H9 (cell line): Measurements from ENCODE around the gene KLHL15. TPM values are rescaled to one million over a fixed set of nuclear protein-coding genes. Genes with fewer than 3 reads are reported as not detected.
A peak's percentile ranks its signal among the peaks of the same experiment; 100 is the strongest.

Experiments
- DNase-seq: peaks from one replicate; pipeline ENCODE4 v3.0.0-alpha.2; 2017
- H2AFZ ChIP-seq: one replicate; pipeline ENCODE4 v1.6.1; 2013; ENCODE audit warnings: mild to moderate bottlenecking, low read length, control low read depth, moderate library complexity
- H2AK5ac ChIP-seq: 2 replicates; pipeline ENCODE4 v1.6.1; 2013; ENCODE audit warnings: low read length, control low read depth, mixed read lengths; ENCODE audit not compliant: insufficient read length
- H2BK120ac ChIP-seq: one replicate; pipeline ENCODE4 v1.6.1; 2013; ENCODE audit warnings: low read depth, mild to moderate bottlenecking, low read length, control low read depth, inconsistent platforms; ENCODE audit not compliant: poor library complexity, severe bottlenecking
- H2BK12ac ChIP-seq: 2 replicates; pipeline ENCODE4 v1.6.1; 2013; ENCODE audit warnings: low read length, control low read depth, mixed read lengths, low read depth; ENCODE audit not compliant: insufficient read length
- H2BK15ac ChIP-seq: 2 replicates; pipeline ENCODE4 v1.6.1; 2013; ENCODE audit warnings: low read depth, low read length, control low read depth
- H2BK20ac ChIP-seq: one replicate; pipeline ENCODE4 v1.6.1; 2013; ENCODE audit warnings: low read depth, mild to moderate bottlenecking, low read length, control low read depth, inconsistent platforms; ENCODE audit not compliant: poor library complexity, severe bottlenecking
- H2BK5ac ChIP-seq: 2 replicates; pipeline ENCODE4 v1.6.1; 2013; ENCODE audit warnings: low read length, control low read depth, mixed read lengths; ENCODE audit not compliant: insufficient read length
- H3K14ac ChIP-seq: 2 replicates; pipeline ENCODE4 v1.6.1; 2013; ENCODE audit warnings: low read length, control low read depth; ENCODE audit not compliant: insufficient read depth
- H3K18ac ChIP-seq: 2 replicates; pipeline ENCODE4 v1.6.1; 2013; ENCODE audit warnings: low read depth, mild to moderate bottlenecking, mixed read lengths, low read length, control low read depth; ENCODE audit not compliant: insufficient read length
- H3K23ac ChIP-seq: 2 replicates; pipeline ENCODE4 v1.6.1; 2013; ENCODE audit warnings: low read length, control low read depth, mixed read lengths, low read depth; ENCODE audit not compliant: insufficient read length
- H3K23me2 ChIP-seq: 2 replicates; pipeline ENCODE4 v1.6.1; 2013; ENCODE audit warnings: low read depth, mild to moderate bottlenecking, mixed read lengths, low read length, control low read depth; ENCODE audit not compliant: insufficient read length, poor library complexity, severe bottlenecking
- H3K27ac ChIP-seq: 2 replicates; pipeline ENCODE4 v1.5.1; 2013; ENCODE audit warnings: low read length, control low read depth, mixed read lengths, low read depth; ENCODE audit not compliant: insufficient read length
- H3K27me3 ChIP-seq: 2 replicates; pipeline ENCODE4 v1.6.1; 2013; ENCODE audit warnings: low read length, control low read depth, inconsistent platforms; ENCODE audit not compliant: insufficient read depth
- H3K4ac ChIP-seq: 2 replicates; pipeline ENCODE4 v1.6.1; 2013; ENCODE audit warnings: low read depth, mild to moderate bottlenecking, control low read depth, inconsistent platforms, low read length, moderate library complexity
- H3K4me1 ChIP-seq: 2 replicates; pipeline ENCODE4 v1.6.1; 2013; ENCODE audit warnings: low read length, control low read depth, inconsistent platforms; ENCODE audit not compliant: insufficient read depth
- H3K4me2 ChIP-seq: 2 replicates; pipeline ENCODE4 v1.6.1; 2013; ENCODE audit warnings: low read length, control low read depth, mixed read lengths; ENCODE audit not compliant: insufficient read length, insufficient read depth
- H3K56ac ChIP-seq: 2 replicates; pipeline ENCODE4 v1.6.1; 2013; ENCODE audit warnings: low read depth, mild to moderate bottlenecking, mixed read lengths, low read length, control low read depth; ENCODE audit not compliant: insufficient read length
- H3K79me1 ChIP-seq: 2 replicates; pipeline ENCODE4 v1.6.1; 2013; ENCODE audit warnings: low read depth, mild to moderate bottlenecking, moderate library complexity, low read length, control low read depth, inconsistent platforms; ENCODE audit not compliant: insufficient read depth, poor library complexity, severe bottlenecking
- H3K79me2 ChIP-seq: 2 replicates; pipeline ENCODE4 v1.6.1; 2013; ENCODE audit warnings: low read length, control low read depth, inconsistent platforms; ENCODE audit not compliant: insufficient read depth
- H3K9ac ChIP-seq: 2 replicates; pipeline ENCODE4 v1.6.1; 2013; ENCODE audit warnings: low read length, control low read depth, mixed read lengths; ENCODE audit not compliant: insufficient read length; ENCODE audit errors: extremely low read depth
- H3K9me3 ChIP-seq: one replicate; pipeline ENCODE4 v1.6.1; 2013; ENCODE audit warnings: low read depth, low read length, inconsistent platforms; ENCODE audit not compliant: control insufficient read depth
- H3T11ph ChIP-seq: one replicate; pipeline ENCODE4 v1.6.1; 2013; ENCODE audit warnings: mild to moderate bottlenecking, low read length, control low read depth, inconsistent platforms
- H4K20me1 ChIP-seq: one replicate; pipeline ENCODE4 v1.6.1; 2013; ENCODE audit not compliant: control insufficient read depth, insufficient read length, insufficient read depth
- H4K5ac ChIP-seq: 2 replicates; pipeline ENCODE4 v1.6.1; 2013; ENCODE audit warnings: low read depth, mild to moderate bottlenecking, mixed read lengths, low read length, control low read depth; ENCODE audit not compliant: insufficient read length
- H4K8ac ChIP-seq: replicated peaks from 2 replicates; pipeline ENCODE4 v1.6.1; 2013; ENCODE audit warnings: low read length, control low read depth, mixed read lengths, low read depth; ENCODE audit not compliant: insufficient read length
- H4K91ac ChIP-seq: 2 replicates; pipeline ENCODE4 v1.6.1; 2013; ENCODE audit warnings: low read depth, mild to moderate bottlenecking, moderate library complexity, mixed read lengths, low read length, control low read depth; ENCODE audit not compliant: insufficient read length
- H3K27ac Mint-ChIP-seq, 3 experiments: 2 replicates in 2 of 3; 3 replicates in 1 of 3; pipeline ENCODE4 v1.8.0; 2020 to 2021; ENCODE audit warnings: mixed read lengths in 3 of 3, mild to moderate bottlenecking in 1 of 3, moderate library complexity in 1 of 3
- H3K27me3 Mint-ChIP-seq: 2 replicates; pipeline ENCODE4 v1.8.0; 2021; ENCODE audit warnings: low read depth, mild to moderate bottlenecking, moderate library complexity, mixed read lengths
- H3K36me3 Mint-ChIP-seq, 3 experiments: 2 replicates in 2 of 3; 3 replicates in 1 of 3; pipeline ENCODE4 v1.8.0; 2020 to 2021; ENCODE audit warnings: low read depth in 3 of 3, mixed read lengths in 3 of 3; ENCODE audit not compliant: insufficient read depth in 1 of 3
- H3K4me1 Mint-ChIP-seq, 2 experiments: 2 replicates each; pipeline ENCODE4 v1.8.0; 2020; ENCODE audit warnings: mixed read lengths in 2 of 2
- H3K4me3 Mint-ChIP-seq, 2 experiments: 2 replicates in 1 of 2; 3 replicates in 1 of 2; pipeline ENCODE4 v1.8.0; 2020 to 2021; ENCODE audit warnings: mild to moderate bottlenecking in 2 of 2, mixed read lengths in 2 of 2, moderate library complexity in 1 of 2
- H3K9me3 Mint-ChIP-seq, 2 experiments: 2 replicates in 1 of 2; 3 replicates in 1 of 2; pipeline ENCODE4 v1.8.0; 2020; ENCODE audit warnings: mild to moderate bottlenecking in 2 of 2, mixed read lengths in 2 of 2, moderate library complexity in 1 of 2
- CTCF ChIP-seq: fragments of 200-600 bp; sonication (generic); conservative IDR thresholded peaks from 3 replicates; pipeline ENCODE4 v1.8.0; 2021; ENCODE audit warnings: antibody characterized with exemption, mild to moderate bottlenecking
- WGBS: extraction: QIAGEN DNeasy Blood & Tissue Kit; methylation state at CpG from one replicate; pipeline ENCODE4 v1.1.7; 2013; ENCODE audit warnings: missing lambda C conversion rate, low lambda C conversion rate, mixed read lengths; ENCODE audit not compliant: insufficient read length; ENCODE audit errors: extremely low coverage; 5-methylcytosine and 5-hydroxymethylcytosine counted together
- total RNA-seq: library from RNA; stranded (reverse); gene quantifications from 2 replicates; pipeline ENCODE4 v1.2.1, GENCODE V29; 2021

Gene KLHL15
- total RNA-seq, 1 experiment from 2014 or later = 19.0 TPM

GRCh38 chrX:23999671-24000070 is 27.3 kb downstream of the KLHL15 start:
- Histone ChIP-seq H2BK12ac (no peak overlapping the region), H2AFZ (no peak overlapping the region), H2BK120ac (no peak overlapping the region), H3K23ac (no peak overlapping the region), H3K56ac (no peak overlapping the region), H3K14ac (no peak overlapping the region), H2AK5ac (no peak overlapping the region), H3K9me3 (no peaks in the 10 kb centered on the region), H3K4me2 (no peak overlapping the region), H3K4ac (no peak overlapping the region), H3K18ac (no peak overlapping the region), H2BK15ac (no peak overlapping the region), H3K79me1 (peaks cover 5% of the 10 kb centered on the region), H4K20me1 (no peaks in the 10 kb centered on the region), H3K4me1 (no peaks in the 10 kb centered on the region; the same call in 1 of the 2 replicates), H3K27me3 (no peaks in the 10 kb centered on the region), H3K9ac (no peak overlapping the region), H4K8ac (no peak overlapping the region), H3K79me2 (no peaks in the 10 kb centered on the region), H2BK20ac (no peak overlapping the region), H3T11ph (no peak overlapping the region), H4K91ac (no peak overlapping the region), H4K5ac (no peak overlapping the region), H3K27ac (no peak overlapping the region), H2BK5ac (no peak overlapping the region), H3K23me2 (no peaks in the 10 kb centered on the region)
- H3K4me1 Mint-ChIP-seq = no peaks in the 10 kb centered on the region
- H3K9me3 Mint-ChIP-seq = no peaks in the 10 kb centered on the region
- peak overlapping the region in 2 of 3 experiments; percentile 16 to 56; a peak in 1 of 7 replicates for H3K27ac Mint-ChIP-seq
- H3K27me3 Mint-ChIP-seq = no peaks in the 10 kb centered on the region
- H3K36me3 Mint-ChIP-seq = peaks cover 25 to 59% (median 54%) of the 10 kb centered on the region in 3 experiments
- WGBS = no CpG with 5 or more reads among the region's 5 CpGs
- DNase-seq = no peak
- no peak for TF ChIP-seq CTCF
- no peak overlapping the region for H3K4me3 Mint-ChIP-seq
